Measurements from ENCODE around the gene FBXL15.
A peak's percentile ranks its signal among the peaks of the same experiment; 100 is the strongest.

FBXL15 gene

DNA sequence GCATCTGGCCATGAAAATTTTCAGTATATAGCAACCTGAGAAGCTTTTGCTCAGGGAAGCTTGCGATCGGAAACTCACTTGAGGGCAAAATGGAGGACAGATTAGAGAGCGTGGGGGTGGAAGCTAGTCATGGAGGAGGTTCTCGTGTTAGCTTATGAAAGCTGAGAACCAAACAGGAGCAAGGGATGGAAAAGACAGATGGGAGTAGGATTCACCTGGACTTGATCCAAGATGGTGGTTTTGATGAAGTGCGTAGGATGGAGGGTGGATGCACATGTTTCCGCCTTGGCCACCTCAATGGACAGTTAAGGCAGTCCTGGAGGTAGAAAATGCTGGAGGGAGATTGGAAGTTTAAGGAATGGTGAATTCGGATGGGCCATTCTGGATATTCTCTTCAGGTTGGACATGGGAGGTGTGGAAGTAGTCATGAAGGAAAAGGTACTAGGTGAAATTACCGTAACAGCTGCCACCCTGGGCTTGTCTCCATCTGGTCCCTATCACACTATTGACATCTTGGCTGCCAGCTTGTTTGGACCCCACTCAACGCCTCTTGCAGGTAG, 37.0 kb downstream of the FBXL15 start:
- DNase-seq (ENCODE audit: low read depth) = no peak

DNA sequence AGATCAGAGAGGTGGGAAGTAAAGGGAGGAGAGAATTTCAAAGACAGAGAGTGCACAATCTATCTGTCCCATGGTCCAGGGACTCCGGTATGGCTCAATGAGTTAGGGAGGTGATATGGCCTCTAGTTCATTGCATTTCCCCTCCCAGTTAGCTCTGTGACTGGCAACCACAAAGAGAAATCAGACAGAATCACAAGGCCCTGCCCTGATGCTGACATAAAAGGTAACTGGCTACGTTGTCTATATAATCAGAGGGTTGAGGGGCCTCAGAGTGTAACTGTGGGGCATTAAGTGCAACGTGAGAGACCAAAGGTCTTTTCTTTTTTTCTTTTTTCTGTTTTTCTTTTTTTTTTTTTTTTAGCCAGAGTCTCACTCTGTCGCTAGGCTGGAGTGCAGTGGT, 38.0 kb downstream of the FBXL15 start:
- DNase-seq (ENCODE audit: low read depth) = no peak

DNA sequence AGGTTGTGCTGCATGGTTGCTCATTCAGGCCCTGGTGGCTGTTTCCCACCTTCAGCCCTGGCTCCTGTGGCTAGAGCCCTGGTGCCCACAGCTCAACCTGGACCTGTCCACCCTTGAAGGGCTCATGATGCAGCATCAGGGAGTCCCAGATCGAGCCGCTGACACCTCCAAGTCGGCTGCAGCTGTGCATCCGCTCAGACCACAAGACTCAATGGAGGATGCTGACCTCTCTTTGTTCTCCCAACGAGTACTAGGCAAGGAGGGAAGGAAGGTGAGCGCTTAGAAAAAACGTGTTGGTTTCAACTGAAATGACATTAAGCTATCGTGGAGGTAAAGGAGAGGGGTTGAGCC, 40.2 kb downstream of the FBXL15 start:
- no peak for DNase-seq (ENCODE audit: low read depth)

DNA sequence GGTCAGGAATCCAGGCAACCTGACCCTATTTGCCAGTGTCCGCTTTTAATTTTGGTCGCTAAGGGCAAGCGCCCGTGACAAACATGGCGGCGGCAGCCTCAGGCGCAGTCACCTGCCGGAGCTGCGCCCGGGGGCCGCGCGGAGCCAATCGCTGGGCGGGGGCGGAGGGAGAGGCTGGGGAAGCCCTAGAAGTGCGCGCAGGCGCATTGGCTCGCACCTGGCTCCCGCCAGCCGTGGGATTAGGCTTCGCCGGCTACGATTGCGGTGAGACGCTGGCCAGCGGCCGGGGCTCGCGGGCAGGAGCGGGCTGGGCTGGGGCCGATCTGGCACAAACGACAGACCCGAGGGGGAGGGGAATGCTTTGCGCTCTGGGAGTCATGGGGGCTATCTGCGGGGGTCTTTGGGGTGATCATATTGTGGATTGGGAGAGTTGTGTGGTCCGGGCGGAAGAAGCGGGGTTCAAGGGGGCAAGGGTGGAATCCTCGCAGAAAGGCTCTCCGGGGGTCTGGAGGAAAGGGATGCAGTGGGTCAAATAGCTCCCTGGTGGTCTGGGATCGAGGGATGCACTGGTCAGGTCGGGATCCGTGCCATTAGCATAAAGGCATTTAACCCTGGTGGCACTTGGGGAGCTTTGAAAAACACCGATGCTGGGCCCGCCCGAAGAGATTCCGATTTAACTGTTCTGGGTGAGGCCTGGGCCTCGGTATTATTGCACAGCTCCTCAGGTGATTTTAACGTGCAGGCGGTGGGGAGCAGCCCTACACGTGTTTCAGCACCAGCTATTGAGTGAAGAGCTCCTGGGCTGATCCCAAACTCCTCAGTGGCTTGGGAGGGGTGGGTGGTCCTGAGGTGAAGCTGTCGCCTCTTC, 40.8 kb downstream of the FBXL15 start:
- DNase-seq (ENCODE audit: low read depth) = peak; percentile 92

DNA sequence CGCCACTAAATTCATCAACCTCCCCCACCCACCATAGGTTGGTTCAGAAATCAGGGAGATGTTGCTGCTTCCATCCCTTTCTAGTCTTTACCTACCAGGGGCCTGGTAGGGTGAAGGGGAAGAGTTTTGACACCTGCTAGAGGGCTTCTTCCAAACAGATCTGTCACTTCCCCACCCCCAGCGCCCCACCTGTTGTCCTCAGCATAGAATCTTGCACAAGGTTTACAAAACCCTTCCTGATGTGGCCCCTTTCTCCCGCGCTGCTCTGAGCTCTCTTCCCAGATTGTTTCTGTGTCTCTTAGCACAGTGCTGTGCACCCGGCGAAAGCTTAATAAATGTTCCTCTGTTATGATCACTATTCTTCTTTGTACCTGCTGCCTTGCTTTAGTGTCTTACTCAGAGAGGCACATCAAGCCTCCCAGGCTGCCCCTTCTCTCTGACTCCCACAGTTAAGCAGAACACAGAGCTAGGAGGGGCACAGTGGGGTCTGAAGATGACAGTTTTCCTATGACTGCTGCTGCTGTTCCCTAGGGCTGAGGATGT, 41.9 kb downstream of the FBXL15 start:
- DNase-seq (ENCODE audit: low read depth) = no peak

DNA sequence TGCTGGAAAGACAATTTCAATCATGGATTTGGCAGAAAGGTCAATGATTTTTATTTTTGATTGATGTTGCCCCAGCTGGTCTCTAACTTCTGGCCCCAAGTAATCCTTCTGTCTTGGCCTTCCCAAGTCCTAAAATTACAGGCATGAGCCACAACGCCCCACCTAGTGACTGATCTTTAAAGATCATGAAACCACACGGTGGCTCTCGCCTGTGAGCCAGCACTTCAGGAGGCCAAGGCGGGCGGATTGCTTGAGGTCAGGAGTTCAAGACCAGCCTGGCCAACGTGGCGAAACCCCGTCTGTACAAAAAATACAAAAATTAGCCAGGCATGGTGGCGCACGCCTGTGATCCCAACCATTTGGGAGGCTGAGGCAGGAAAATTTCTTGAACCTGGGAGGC, 43.3 kb downstream of the FBXL15 start:
- DNase-seq (ENCODE audit: low read depth) = no peak

DNA sequence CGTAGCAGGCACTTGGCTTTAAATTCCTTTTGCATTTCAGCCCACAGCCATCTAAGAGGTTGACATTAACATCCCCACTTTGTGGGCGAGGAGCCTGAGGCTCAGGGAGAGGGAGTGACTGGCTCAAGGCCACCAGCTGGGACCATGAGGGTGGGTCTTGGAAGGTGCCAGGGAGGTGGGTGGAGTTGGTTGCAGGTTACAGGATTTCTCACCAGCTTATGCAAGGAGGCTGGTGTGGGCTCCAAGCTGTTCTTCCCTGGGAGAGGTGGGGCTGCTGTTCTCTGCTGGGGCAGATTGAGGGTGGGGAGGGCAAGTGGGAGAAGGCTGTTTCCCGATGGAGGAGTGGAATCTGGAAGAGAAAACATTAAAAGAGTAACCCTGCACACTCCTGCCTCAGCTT, 44.8 kb downstream of the FBXL15 start:
- DNase-seq (ENCODE audit: low read depth) = no peak

DNA sequence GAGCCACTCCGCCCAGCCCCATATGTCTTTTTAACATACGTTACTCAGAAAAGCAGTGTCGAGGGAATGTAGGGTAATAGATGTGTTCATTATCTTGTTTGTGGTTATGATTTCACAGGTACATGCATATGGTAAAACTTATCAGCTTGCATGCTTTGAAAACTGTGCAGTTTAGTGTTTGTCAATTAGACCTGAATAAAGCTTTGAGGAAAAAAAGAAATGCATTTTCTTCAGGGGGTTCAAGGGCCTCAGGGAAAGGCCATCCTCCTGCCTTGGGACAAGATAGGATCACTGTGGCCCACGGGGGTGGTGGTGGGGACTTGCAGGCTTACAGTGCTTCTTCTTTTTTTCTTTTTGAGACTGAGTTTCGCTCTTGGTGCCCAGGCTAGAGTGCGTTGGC, 46.7 kb downstream of the FBXL15 start:
- no peak for DNase-seq (ENCODE audit: low read depth)

DNA sequence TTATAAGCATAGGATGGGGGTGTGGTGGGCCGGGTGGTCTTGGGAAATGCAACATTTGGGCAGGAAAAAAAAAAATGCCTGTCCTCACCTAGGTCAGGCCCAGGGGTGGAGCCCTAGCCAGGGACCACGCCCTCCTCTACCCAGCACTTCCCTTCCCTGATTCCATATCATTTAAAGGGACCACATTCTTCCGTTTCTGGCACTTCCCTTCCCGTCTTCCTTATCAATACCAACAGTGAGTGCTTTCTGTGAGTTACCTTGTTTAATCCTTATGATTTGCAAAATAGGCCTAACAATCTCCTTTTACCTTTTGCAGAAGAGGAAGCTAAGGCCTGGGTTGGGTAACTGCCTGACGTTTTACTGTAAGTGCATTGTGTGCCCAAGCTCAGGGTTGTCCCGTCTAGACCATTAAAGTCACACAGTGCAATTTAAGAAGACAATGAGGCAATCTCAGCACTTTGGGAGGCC, 47.4 kb downstream of the FBXL15 start:
- no peak for DNase-seq (ENCODE audit: low read depth)

DNA sequence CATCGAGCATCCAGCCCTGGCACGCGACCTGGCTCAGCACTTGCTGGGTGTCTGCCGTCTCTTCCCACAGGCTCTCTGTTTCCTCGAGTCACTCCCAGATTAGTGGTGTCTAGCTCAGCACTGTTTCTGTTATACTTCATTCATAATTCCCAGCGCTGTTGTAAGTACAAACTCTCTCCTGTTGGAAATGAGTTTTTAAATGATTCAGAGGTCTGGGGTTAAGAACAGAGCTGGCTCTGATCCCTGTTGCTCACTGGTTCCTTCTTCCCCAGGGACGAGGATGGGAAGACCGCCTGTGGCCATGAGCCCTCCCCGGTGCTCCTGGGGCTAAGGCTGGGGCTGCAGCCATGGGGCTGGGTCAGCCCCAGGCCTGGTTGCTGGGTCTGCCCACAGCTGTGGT, 48.0 kb downstream of the FBXL15 start:
- DNase-seq (ENCODE audit: low read depth) = no peak

DNA sequence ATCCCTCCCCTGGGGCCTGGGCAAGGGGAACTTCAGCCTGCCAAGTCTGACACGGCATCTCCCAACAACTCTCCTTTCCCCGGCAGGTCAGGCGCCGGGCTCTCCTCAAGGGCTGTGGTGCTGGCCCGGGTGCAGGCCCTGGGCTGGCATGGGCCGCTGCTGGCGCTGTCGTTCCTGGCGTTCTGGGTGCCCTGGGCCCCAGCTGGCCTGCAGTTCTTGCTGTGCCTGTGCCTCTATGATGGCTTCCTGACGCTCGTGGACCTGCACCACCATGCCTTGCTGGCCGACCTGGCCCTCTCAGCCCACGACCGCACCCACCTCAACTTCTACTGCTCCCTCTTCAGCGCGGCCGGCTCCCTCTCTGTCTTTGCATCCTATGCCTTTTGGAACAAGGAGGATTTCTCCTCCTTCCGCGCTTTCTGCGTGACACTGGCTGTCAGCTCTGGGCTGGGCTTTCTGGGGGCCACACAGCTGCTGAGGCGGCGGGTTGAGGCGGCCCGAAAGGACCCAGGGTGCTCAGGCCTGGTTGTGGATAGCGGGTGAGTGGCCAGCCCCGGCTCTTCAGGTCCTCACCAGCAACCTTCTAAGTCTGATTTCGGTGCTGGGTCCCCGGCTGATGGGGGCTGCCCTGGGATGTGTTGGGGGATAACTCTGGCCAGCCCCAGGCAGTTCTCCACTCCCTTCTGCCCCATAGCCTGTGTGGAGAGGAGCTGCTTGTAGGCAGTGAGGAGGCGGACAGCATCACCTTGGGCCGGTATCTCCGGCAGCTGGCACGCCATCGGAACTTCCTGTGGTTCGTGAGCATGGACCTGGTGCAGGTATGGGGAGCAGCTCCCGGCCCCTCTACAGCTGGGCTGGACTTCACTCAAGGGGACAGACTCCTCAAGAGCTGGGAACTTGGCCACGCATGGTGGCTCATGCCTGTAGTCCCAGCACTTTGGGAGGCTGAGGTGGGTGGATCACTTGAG, 50.2 kb downstream of the FBXL15 start:
- no peak for DNase-seq (ENCODE audit: low read depth)
